Fibroblast of lung (primary cell): ENCODE results near the gene VENTX.

Source experiments
- EZH2 ChIP-seq: IDR thresholded peaks from 2 replicates; pipeline ENCODE4 v1.5.1; 2012; ENCODE audit warnings: low read length, control low read depth, mild to moderate bottlenecking; ENCODE audit errors: missing control alignments
- TF ChIP-seq, protein P1 (sequence below), 2 donors: IDR thresholded peaks in 1 of 2; conservative IDR thresholded peaks in 1 of 2; 1 replicate in 1 of 2; 2 replicates in 1 of 2; pipeline ENCODE4 v1.5.1; 2011 to 2012; ENCODE audit warnings: low read length in 2 of 2, control low read depth in 1 of 2, inconsistent platforms in 1 of 2, low read depth in 1 of 2, mild to moderate bottlenecking in 1 of 2

DNA sequence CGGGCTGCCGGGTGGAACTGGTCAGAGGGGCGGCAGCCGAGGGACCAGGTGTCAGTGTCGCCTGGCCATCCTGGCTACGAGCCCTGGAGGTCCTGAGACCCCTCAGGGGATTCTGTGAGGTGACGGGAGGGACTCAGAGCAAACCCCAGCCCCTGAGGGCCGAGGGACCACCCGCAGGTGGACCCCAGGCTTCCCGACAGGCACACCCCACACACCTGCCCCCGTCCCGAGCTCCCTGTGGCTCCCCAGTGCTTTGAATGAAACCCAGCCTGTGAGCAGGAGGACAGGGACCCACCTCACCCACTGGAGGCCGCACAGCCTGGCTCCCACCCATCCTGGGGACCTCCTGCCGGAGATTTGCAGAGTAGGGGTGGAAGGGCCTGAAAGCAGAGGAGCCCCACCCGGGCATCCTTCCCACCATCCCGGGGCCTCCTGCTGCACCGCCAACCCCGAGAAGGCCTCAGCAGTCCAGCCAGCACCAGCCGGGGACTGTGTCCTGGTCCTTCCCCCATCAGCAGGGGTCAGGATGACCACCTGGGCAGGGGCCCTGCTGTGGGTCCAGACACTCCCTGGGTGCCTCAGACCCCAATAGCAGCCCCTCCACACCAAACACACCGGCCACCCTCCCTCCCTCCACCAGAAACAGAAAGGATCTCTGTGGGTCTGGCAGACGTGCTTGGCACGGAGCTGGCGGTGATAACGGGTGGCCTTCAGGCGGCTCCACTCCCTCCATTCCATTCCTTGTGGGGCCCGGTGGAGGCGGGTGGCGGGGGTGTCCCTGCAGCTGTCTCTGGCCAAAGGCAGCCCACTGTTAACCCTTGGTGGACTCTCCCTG lies 13.9 kb downstream of the VENTX start:
- TF ChIP-seq, protein P1, sequence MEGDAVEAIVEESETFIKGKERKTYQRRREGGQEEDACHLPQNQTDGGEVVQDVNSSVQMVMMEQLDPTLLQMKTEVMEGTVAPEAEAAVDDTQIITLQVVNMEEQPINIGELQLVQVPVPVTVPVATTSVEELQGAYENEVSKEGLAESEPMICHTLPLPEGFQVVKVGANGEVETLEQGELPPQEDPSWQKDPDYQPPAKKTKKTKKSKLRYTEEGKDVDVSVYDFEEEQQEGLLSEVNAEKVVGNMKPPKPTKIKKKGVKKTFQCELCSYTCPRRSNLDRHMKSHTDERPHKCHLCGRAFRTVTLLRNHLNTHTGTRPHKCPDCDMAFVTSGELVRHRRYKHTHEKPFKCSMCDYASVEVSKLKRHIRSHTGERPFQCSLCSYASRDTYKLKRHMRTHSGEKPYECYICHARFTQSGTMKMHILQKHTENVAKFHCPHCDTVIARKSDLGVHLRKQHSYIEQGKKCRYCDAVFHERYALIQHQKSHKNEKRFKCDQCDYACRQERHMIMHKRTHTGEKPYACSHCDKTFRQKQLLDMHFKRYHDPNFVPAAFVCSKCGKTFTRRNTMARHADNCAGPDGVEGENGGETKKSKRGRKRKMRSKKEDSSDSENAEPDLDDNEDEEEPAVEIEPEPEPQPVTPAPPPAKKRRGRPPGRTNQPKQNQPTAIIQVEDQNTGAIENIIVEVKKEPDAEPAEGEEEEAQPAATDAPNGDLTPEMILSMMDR (conservative IDR thresholded peaks at IDR 0.05 in 1 of 2, IDR thresholded peaks at IDR 0.05 in 1 of 2; ENCODE audit: low read depth in 1 of 2, low read length in 2 of 2), result no peak
- no peak for TF ChIP-seq EZH2
